ENCODE data around the gene IGSF3.
"Not testable (repeated sequence)": the region's sequence is repeated elsewhere in the genome, so short reads cannot be mapped to it uniquely, and the experiment has no call there.

Gene IGSF3

GRCh38 chr1:116661633-116662032 is 5.9 kb downstream of the IGSF3 start:
- DNase-seq (ENCODE audit: low spot score) = no peak

GRCh38 chr1:116658645-116659044 is 8.9 kb downstream of the IGSF3 start:
- not testable (repeated sequence) for DNase-seq (ENCODE audit: low spot score)

- not testable (repeated sequence) for DNase-seq (ENCODE audit: low spot score)
These were observed 9.7 kb downstream of the IGSF3 start for GRCh38 chr1:116657836-116658235.

- DNase-seq (ENCODE audit: low spot score) = no peak
These were observed 13.2 kb downstream of the IGSF3 start for GRCh38 chr1:116654351-116654750.

GRCh38 chr1:116652598-116652997 is 14.9 kb downstream of the IGSF3 start:
- not testable (repeated sequence) for DNase-seq (ENCODE audit: low spot score)

- not testable (repeated sequence) for DNase-seq (ENCODE audit: low spot score)
These were observed 16.8 kb downstream of the IGSF3 start for GRCh38 chr1:116650781-116651180.

- not testable (repeated sequence) for DNase-seq (ENCODE audit: low spot score)
These were observed 18.5 kb downstream of the IGSF3 start for GRCh38 chr1:116649041-116649440.

GRCh38 chr1:116648325-116648724 is 19.2 kb downstream of the IGSF3 start:
- peak; percentile 9 for DNase-seq (ENCODE audit: low spot score)

- peak; percentile 56 for DNase-seq (ENCODE audit: low spot score)
These were observed 20.3 kb downstream of the IGSF3 start for GRCh38 chr1:116647186-116647585.

- not testable (repeated sequence) for DNase-seq (ENCODE audit: low spot score)
These were observed 20.8 kb downstream of the IGSF3 start for GRCh38 chr1:116646673-116647170.

GRCh38 chr1:116645802-116646672 is 21.5 kb downstream of the IGSF3 start:
- not testable (repeated sequence) for DNase-seq (ENCODE audit: low spot score)

GRCh38 chr1:116644993-116645392 is 22.5 kb downstream of the IGSF3 start:
- DNase-seq (ENCODE audit: low spot score) = not testable (repeated sequence)

- DNase-seq (ENCODE audit: low spot score) = not testable (repeated sequence)
These were observed 23.4 kb downstream of the IGSF3 start for GRCh38 chr1:116644096-116644495.

GRCh38 chr1:116643281-116643751 is 24.2 kb downstream of the IGSF3 start:
- peak; percentile 40 for DNase-seq (ENCODE audit: low spot score)

- DNase-seq (ENCODE audit: low spot score) = peak; percentile 55
These were observed 24.9 kb downstream of the IGSF3 start for GRCh38 chr1:116642311-116643280.

GRCh38 chr1:116637583-116637982 is 29.9 kb downstream of the IGSF3 start:
- DNase-seq (ENCODE audit: low spot score) = not testable (repeated sequence)

- not testable (repeated sequence) for DNase-seq (ENCODE audit: low spot score)
These were observed 30.9 kb downstream of the IGSF3 start for GRCh38 chr1:116636584-116636983.

GRCh38 chr1:116634386-116634785 is 33.1 kb downstream of the IGSF3 start:
- not testable (repeated sequence) for DNase-seq (ENCODE audit: low spot score)

GRCh38 chr1:116631996-116632925 is 35.3 kb downstream of the IGSF3 start:
- not testable (repeated sequence) for DNase-seq (ENCODE audit: low spot score)

GRCh38 chr1:116631554-116631953 is 36.0 kb downstream of the IGSF3 start:
- not testable (repeated sequence) for DNase-seq (ENCODE audit: low spot score)

- not testable (repeated sequence) for DNase-seq (ENCODE audit: low spot score)
These were observed 37.5 kb downstream of the IGSF3 start for GRCh38 chr1:116630057-116630456.

All from LoVo (cell line).